T47D (cell line): ENCODE data around the gene IL19.

Experiments
- DNase-seq, 2 experiments: peaks; one replicate each; pipeline versions ENCODE4 v3.0.0 to v3.0.0-alpha.2; 2011 to 2012; ENCODE audit warnings: low read depth in 1 of 2, low spot score in 1 of 2
- JUND ChIP-seq: IDR thresholded peaks from 2 replicates; pipeline ENCODE4 v1.6.1; 2012; ENCODE audit warnings: low read depth
- in situ Hi-C: cut with HindIII; loops from 2 replicates; pipeline ENCODE4 v1.10.0; 2016; ENCODE audit warnings: low sequenced_read_pairs, low pct_unique_long_range_greater_than_20kb

The IL19 gene, protein sequence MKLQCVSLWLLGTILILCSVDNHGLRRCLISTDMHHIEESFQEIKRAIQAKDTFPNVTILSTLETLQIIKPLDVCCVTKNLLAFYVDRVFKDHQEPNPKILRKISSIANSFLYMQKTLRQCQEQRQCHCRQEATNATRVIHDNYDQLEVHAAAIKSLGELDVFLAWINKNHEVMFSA

GRCh38 chr1:206770531-206771337 is at the start of gene IL19:
Gene IL19, plus strand, starts transcription at chr1:206770773. Its CDS starts 65,890 bp downstream, at chr1:206836663.
- DNase-seq, result no peak
- in situ Hi-C loops, result no loop called here

DNA sequence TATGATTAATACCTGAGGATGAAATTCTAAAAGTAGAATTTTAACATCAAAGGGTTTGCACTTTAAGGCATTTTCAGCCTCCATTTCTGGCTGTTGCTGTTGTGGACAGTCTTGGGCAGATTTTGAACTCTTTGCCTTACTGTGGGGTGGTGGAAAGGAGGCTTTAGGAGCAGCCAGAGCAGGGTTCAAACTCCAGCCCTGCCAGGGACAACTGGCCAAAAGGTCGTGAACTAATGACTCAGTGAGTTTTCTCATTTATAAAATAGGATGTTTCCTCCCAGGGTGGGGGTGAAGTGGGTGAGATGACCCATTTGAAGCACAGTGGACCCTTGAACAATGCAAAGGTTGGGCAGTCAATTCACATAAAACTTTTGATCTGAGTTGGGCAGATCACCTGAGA is 49.1 kb upstream of the IL19 start:
- no peak for DNase-seq
- no peak for TF ChIP-seq JUND
- in situ Hi-C loops, result no loop called here

More at GRCh38 chr1:206770531-206771337, at the start of gene IL19:
- no peak for TF ChIP-seq JUND

DNA sequence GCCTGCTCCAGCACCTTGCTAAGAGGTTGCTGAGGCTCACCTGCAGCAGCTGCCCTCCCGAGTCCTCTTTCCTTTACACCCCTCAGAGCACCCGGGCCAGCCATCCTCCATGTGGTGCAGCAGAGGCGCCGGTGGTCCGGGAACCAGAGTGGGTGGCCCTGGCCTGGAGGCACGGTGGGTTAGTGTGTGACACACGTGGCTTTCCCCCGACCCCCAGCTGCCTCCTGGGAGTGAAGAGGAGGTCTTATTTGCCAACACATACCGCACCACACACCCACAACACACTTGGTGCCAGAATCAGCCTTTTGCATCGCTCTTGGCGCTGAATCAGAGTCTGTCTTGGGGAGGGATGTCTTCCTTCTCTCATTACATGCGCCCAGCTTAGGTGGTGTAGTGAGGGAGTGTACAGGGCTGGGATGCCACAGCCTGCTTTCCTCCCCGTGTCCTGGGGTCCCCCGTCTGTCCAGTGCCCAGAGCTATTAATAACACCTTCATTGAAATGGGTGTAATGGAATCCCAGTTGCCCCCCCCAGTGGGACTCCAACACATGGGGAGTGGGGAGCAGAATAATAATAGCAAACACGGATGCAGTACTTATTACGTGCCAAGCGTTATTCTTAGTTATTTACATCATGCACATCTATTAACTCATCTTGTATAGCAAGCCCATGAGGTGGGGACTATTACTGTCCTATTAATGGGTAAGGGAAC is 47.7 kb upstream of the IL19 start:
- no peak for DNase-seq
- in situ Hi-C loops, result no loop called here

GRCh38 chr1:206723462-206723804 is 47.1 kb upstream of the IL19 start:
- in situ Hi-C loops, result no loop called here
- TF ChIP-seq JUND, result no peak
- no peak for DNase-seq

More for the DNA sequence above, 47.7 kb upstream of the IL19 start:
- TF ChIP-seq JUND, result no peak

GRCh38 chr1:206723805-206724472 is 46.6 kb upstream of the IL19 start:
- no peak for DNase-seq
- TF ChIP-seq JUND, result no peak
- in situ Hi-C loops, result no loop called here

- peak; percentile 47 to 65 for DNase-seq
- in situ Hi-C loops, result no loop called here
- no peak for TF ChIP-seq JUND
These were observed 45.2 kb upstream of the IL19 start for GRCh38 chr1:206725109-206725963.

DNA sequence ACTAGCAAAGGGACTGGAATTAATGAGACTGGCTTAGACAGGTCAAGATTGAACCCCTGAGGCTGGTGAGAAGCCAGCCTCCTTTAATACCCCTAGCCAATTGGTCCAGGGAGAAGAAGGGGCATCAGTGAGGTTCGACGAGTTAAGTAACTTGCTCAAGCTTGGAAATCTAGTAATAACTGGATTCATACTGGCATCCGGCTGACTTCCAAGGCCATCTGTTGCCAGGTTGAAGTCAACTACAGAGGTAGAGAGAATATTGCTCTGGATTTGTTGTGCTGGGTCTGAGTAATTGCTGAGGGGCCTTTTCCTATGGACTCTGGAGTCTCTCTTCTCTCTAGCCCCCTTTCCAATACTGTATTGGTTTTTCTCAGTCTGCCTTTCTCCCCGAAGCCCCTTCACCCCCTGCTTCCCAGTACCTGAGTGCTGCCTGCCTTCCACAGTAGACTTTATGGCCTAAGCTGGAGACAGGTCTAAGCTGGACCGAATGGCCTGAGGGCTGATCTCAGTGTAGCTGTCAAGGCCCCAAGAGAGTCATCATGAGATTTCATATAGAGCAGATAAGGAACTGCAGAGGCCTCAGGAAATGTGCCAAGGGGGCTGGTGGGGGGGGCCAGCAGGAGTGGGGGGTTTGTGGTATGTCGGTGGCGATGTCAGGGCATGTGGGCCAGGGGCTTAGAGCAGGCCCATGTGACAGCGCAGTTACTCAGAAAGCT is 42.4 kb upstream of the IL19 start:
- DNase-seq, result no peak
- no peak for TF ChIP-seq JUND
- in situ Hi-C loops, result no loop called here

DNA sequence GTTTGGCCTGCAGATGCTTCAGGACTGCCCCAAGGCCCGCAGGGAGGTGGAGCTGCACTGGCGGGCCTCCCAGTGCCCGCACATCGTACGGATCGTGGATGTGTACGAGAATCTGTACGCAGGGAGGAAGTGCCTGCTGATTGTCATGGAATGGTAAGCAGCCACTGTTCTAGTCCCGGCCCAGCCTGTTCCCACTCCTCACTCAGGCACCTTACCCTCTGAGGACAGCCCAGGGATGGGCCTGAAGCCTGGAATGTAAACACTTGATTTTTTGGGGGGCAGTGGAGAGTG is 41.9 kb upstream of the IL19 start:
- no peak for TF ChIP-seq JUND
- DNase-seq, result no peak
- in situ Hi-C loops, result no loop called here

- TF ChIP-seq JUND, result no peak
- in situ Hi-C loops, result no loop called here
- no peak for DNase-seq
These were observed 41.5 kb upstream of the IL19 start for GRCh38 chr1:206729050-206729449.

DNA sequence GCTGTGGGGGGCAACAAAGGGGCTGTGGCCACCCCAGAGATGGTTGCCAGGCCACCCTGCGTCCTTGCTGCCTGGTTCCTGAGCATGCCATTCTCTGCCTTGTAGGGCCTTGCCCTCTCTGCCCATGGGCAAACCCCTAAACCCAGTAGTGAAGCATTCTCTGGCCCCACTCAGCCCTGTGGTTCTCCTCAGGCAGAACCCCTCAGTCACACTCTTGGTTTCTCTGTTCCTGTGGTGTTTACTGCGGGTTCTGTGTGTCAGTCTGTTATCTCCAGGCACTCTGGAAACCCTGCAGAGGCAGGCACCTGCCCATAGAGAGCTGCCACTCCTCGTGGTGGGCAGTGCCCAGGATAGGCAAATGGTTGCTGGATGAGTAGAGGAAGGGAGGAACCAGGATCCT is 41.1 kb upstream of the IL19 start:
- in situ Hi-C loops, result no loop called here
- DNase-seq, result no peak
- TF ChIP-seq JUND, result no peak

GRCh38 chr1:206732508-206732907 is 38.1 kb upstream of the IL19 start:
- TF ChIP-seq JUND, result no peak
- in situ Hi-C loops, result no loop called here
- no peak for DNase-seq
